KMS-11 (cell line): Measurements from ENCODE around the gene CCS.

ENCODE experiments used
- H2AFZ ChIP-seq: fragments of 200-600 bp; sonication (generic); 2 replicates; pipeline ENCODE4 v1.6.1; 2016; ENCODE audit warnings: antibody characterized with exemption, mixed run types, low read depth
- H3K27ac ChIP-seq: fragments of 200-600 bp; sonication (generic); 2 replicates; pipeline ENCODE4 v1.6.1; 2016; ENCODE audit warnings: mild to moderate bottlenecking, mixed run types
- H3K27me3 ChIP-seq: fragments of 200-600 bp; sonication (generic); 2 replicates; pipeline ENCODE4 v1.6.1; 2017; ENCODE audit warnings: mild to moderate bottlenecking, low read depth, mixed run types, moderate library complexity; ENCODE audit not compliant: insufficient read depth
- H3K36me3 ChIP-seq: fragments of 200-600 bp; sonication (generic); 2 replicates; pipeline ENCODE4 v1.6.1; 2017; ENCODE audit warnings: mild to moderate bottlenecking, mixed run types; ENCODE audit not compliant: insufficient read depth
- H3K4me1 ChIP-seq: fragments of 200-600 bp; sonication (generic); 2 replicates; pipeline ENCODE4 v1.6.1; 2016; ENCODE audit warnings: mild to moderate bottlenecking, low read depth, mixed run types; ENCODE audit not compliant: poor library complexity, severe bottlenecking
- H3K4me2 ChIP-seq: fragments of 200-600 bp; sonication (generic); 2 replicates; pipeline ENCODE4 v1.7.0; 2016; ENCODE audit warnings: mild to moderate bottlenecking, mixed run types
- H3K4me3 ChIP-seq: fragments of 200-600 bp; sonication (generic); IDR thresholded peaks from 2 replicates; pipeline ENCODE4 v1.6.1; 2017; ENCODE audit warnings: low read depth, low read length, mixed read lengths; ENCODE audit not compliant: insufficient read depth
- H3K79me2 ChIP-seq: fragments of 200-600 bp; sonication (generic); 2 replicates; pipeline ENCODE4 v1.6.1; 2016; ENCODE audit warnings: low read depth, mixed run types; ENCODE audit not compliant: insufficient read depth
- H3K9ac ChIP-seq: fragments of 200-600 bp; sonication (generic); 2 replicates; pipeline ENCODE4 v1.6.1; 2016; ENCODE audit warnings: mild to moderate bottlenecking, mixed run types
- H4K20me1 ChIP-seq: fragments of 200-600 bp; sonication (generic); 2 replicates; pipeline ENCODE4 v1.6.1; 2016; ENCODE audit warnings: mild to moderate bottlenecking, mixed run types; ENCODE audit not compliant: insufficient read depth
- CTCF ChIP-seq: fragments of 200-600 bp; sonication (generic); conservative IDR thresholded peaks from 2 replicates; pipeline ENCODE4 v1.6.1; 2017; ENCODE audit warnings: low read depth, mild to moderate bottlenecking, antibody characterized with exemption, low read length, moderate library complexity, mixed read lengths

CCS gene

GRCh38 chr11:66555416-66555815 lies 37.6 kb upstream of the CCS start:
- H2AFZ ChIP-seq: no peak overlapping the region
- H4K20me1 ChIP-seq: no peaks in the 10 kb centered on the region
- H3K4me2 ChIP-seq: no peak overlapping the region
- no peak for TF ChIP-seq CTCF
- no peak overlapping the region for H3K27ac ChIP-seq
- no peaks in the 10 kb centered on the region for H3K4me1 ChIP-seq
- no peak overlapping the region for H3K9ac ChIP-seq
- peaks cover 5% of the 10 kb centered on the region; the same call in 1 of the 2 replicates for H3K27me3 ChIP-seq
- no peaks in the 10 kb centered on the region for H3K79me2 ChIP-seq
- no peak overlapping the region for H3K4me3 ChIP-seq
- no peaks in the 10 kb centered on the region for H3K36me3 ChIP-seq

DNA sequence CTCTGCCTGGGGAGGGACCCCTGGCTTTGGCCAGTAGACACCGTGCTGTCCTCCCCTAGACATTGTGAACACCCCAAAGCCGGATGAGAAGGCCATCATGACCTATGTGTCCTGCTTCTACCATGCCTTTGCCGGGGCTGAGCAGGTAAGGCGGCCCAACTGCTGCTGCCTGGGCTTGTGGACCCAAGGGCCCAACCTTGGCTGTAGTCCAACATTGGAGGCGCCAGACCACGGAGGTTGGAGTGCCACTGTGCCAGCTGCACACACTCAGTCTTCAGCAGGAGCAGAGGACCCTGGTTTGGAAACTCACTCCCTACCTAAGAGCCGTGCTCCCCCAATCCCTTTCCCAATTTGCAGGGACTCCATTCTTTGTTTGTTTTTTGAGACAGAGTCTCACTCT lies 36.9 kb upstream of the CCS start:
- Histone ChIP-seq H3K9ac (no peak overlapping the region), H3K4me2 (no peak overlapping the region), H4K20me1 (no peaks in the 10 kb centered on the region), H3K27ac (no peak overlapping the region), H3K79me2 (no peaks in the 10 kb centered on the region), H3K36me3 (no peaks in the 10 kb centered on the region), H3K4me3 (no peak overlapping the region), H3K27me3 (peaks cover 5% of the 10 kb centered on the region; the same call in 1 of the 2 replicates), H3K4me1 (no peaks in the 10 kb centered on the region), H2AFZ (no peak overlapping the region)
- TF ChIP-seq CTCF: no peak

DNA sequence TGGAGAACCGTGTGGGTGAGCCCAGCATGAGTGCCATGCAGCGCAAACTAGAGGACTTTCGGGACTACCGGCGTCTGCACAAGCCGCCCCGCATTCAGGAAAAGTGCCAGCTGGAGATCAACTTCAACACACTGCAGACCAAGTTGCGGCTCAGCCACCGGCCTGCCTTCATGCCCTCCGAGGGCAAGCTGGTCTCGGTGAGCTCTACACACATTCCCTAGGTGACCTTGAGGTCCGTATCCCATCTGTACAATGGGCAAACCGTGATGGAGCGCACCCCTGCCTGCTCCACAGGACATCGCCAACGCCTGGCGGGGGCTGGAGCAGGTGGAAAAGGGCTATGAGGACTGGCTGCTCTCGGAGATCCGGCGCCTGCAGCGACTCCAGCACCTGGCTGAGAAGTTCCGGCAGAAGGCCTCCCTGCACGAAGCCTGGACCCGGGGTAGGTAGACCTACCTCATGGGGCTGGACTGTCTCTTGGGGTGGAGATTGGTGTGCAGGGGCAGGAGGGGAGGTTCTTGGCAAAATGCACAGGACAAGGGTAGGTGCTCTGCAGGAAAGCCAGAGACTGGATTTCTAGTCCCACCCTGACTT lies 35.2 kb upstream of the CCS start:
- H3K4me2 ChIP-seq: no peak overlapping the region
- H3K36me3 ChIP-seq: no peaks in the 10 kb centered on the region
- no peaks in the 10 kb centered on the region for H3K4me1 ChIP-seq
- H3K27me3 ChIP-seq: peaks cover 5% of the 10 kb centered on the region; the same call in 1 of the 2 replicates
- H3K9ac ChIP-seq: no peak overlapping the region
- H3K27ac ChIP-seq: no peak overlapping the region
- H3K4me3 ChIP-seq: no peak overlapping the region
- no peak for TF ChIP-seq CTCF
- no peaks in the 10 kb centered on the region for H4K20me1 ChIP-seq
- H3K79me2 ChIP-seq: no peaks in the 10 kb centered on the region
- no peak overlapping the region for H2AFZ ChIP-seq

DNA sequence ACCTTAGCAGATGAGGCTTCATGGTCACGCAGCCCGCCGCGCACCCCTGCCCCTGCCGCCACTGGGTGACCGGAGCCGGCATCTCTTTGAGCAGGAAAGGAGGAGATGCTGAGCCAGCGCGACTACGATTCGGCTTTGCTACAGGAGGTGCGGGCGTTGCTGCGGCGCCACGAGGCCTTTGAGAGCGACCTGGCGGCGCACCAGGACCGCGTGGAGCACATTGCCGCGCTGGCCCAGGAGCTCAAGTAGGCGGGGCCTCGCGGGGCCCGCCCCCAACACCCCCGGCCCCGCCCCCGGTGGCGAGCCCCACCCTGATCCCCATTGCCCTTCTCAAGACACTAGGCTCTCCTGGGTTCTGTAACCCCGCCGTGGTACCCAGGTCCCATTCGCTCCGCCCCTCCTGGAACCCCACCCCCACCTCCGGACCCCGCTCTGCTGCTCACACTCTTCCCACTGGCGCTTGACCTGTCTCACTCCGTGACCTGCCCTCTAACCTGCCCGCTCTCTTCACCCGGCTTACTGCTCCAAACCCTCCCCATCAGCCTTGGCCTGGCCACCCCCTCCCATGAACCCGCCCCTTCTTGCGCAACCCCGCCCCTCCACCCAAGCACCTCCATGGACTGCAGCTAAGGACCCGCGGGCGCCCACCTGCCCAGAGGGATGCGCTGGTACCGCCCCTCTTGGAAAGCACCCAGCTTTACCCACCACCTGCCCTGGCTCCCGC lies 33.7 kb upstream of the CCS start:
- no peak overlapping the region for H3K27ac ChIP-seq
- H3K4me2 ChIP-seq: no peak overlapping the region
- TF ChIP-seq CTCF: no peak
- no peak overlapping the region for H3K9ac ChIP-seq
- H3K27me3 ChIP-seq: peaks cover 5% of the 10 kb centered on the region; the same call in 1 of the 2 replicates
- no peaks in the 10 kb centered on the region for H3K4me1 ChIP-seq
- no peaks in the 10 kb centered on the region for H3K79me2 ChIP-seq
- H4K20me1 ChIP-seq: no peaks in the 10 kb centered on the region
- no peaks in the 10 kb centered on the region for H3K36me3 ChIP-seq
- H2AFZ ChIP-seq: no peak overlapping the region
- no peak overlapping the region for H3K4me3 ChIP-seq
